ENCODE measurements around the gene MPPE1.
A peak's percentile ranks its signal among the peaks of the same experiment; 100 is the strongest.
"Not testable (repeated sequence)": the region's sequence is repeated elsewhere in the genome, so short reads cannot be mapped to it uniquely, and the experiment has no call there.

MPPE1 gene

DNA sequence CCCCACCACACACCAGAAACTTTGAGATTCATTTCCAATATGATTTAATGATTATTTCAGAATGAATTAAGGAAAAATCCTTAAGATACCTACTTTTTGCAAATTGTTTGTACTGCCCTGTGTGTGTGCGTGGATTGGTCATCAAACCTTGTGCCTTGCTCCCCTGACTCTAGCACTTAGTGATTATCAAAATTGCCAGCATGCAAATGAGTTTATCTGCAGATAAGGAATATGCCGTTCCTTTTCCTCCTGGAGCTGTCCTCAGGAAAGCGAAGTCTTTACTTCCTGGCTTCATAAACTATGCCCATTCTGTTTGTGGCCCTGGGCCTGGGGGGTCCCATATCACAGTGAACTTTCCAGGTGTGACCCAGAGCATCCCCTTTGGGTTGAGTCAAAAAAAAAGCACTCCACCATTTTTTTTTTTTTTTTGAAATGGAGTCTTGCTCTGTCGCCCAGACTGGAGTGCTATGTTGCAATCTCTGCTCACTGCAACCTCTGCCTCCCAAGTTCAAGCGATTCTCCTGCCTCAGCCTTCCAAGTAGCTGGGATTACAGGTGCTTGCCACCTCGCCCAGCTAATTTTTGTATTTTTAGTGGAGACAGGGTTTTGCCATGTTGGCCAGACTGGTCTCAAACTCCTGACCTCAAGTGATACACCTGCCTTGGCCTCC is 45.5 kb downstream of the MPPE1 start:
- peaks cover 18% of the 10 kb centered on the region for H3K4me1 ChIP-seq (ENCODE audit: insufficient read depth, low read length)
- H3K9ac ChIP-seq (ENCODE audit: low read depth, low read length), result no peak overlapping the region
- no peaks in the 10 kb centered on the region for H3K9me3 ChIP-seq (ENCODE audit: control insufficient read depth, insufficient read depth, low read length)
- H3K36me3 ChIP-seq (ENCODE audit: insufficient read depth, low read length), result no peaks in the 10 kb centered on the region

DNA sequence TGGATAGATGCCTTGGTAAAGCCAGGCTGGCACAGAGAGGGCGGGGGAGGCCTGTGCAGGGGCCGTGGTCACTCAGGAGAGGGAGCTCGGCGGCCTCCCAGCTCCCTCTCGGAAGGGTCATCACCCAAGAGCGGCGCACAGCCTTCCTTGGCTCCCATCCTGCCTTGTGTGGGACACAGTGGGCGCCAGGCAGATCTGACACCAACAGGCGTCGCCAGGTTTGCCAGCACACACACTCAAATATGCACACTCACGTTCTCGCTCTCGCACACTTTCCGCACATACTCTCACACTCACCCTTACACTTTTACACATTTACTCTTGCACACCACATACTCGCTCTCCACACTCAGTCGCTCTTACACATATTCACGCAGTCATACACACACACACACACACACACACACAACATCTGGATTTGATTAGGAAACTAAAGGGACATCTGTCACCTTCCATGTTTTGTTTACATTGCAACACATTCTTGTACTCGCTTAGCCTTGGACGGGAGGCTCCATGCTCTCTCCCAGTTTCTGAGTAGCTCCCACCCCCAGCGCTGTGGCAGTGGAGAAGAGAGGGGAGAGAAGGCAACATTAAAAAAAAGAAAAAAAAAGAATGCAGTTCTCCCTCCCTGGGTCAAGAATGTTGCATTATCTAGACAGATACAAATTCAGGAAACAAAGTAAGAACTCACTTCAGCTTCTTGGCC is 46.4 kb downstream of the MPPE1 start:
- Histone ChIP-seq H3K9ac (ENCODE audit: low read depth, low read length) (no peak overlapping the region), H3K9me3 (ENCODE audit: control insufficient read depth, insufficient read depth, low read length) (no peaks in the 10 kb centered on the region), H3K4me1 (ENCODE audit: insufficient read depth, low read length) (peaks cover 26% of the 10 kb centered on the region), H3K36me3 (ENCODE audit: insufficient read depth, low read length) (no peaks in the 10 kb centered on the region)

DNA sequence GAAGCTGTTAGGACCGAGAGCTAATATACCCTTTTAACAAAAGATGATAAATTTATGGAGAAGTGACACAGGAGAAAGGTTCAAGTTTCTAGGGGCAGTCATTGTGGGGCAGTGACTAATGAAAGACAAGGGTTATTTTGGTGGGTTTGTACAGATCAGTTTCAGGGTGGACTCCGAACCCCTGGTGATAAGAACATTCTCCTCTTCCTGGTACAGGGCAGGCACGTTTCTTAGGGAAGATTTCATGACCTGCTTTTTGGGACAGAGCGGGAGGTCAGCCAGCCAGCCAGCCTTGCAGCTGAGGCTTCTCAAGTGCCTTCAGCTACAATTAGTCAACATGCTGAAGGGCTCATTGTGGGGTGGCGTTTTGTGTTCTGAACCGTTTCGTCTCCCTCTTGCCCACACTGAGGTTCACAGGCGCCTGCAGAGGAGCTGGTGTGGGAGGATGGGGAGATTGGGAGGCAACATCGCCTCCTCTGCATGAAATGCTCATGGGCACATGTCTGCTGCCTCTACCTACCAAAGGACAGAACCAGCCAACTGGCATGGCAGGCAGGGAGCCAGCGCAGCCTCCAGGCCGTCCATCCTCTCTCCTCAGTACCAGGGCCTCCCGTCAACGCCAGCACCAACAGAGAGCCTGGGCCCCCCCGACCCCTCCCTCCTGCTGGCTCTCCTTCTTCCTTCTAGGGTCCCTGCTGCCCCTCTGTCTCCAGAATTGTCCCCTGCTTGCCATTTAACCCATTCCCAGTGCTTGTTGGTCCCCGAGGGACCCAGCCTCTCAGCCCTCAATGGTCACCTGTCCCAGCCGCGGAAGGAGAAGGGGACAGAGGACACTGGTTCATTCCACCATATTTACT is 47.3 kb downstream of the MPPE1 start:
- Histone ChIP-seq H3K9me3 (ENCODE audit: control insufficient read depth, insufficient read depth, low read length) (no peaks in the 10 kb centered on the region), H3K36me3 (ENCODE audit: insufficient read depth, low read length) (no peaks in the 10 kb centered on the region), H3K4me1 (ENCODE audit: insufficient read depth, low read length) (peaks cover 26% of the 10 kb centered on the region), H3K9ac (ENCODE audit: low read depth, low read length) (no peak overlapping the region)

GRCh38 chr18:11859903-11860407 is 48.2 kb downstream of the MPPE1 start:
- Histone ChIP-seq H3K36me3 (ENCODE audit: insufficient read depth, low read length) (no peaks in the 10 kb centered on the region), H3K9me3 (ENCODE audit: control insufficient read depth, insufficient read depth, low read length) (no peaks in the 10 kb centered on the region), H3K4me1 (ENCODE audit: insufficient read depth, low read length) (peaks cover 26% of the 10 kb centered on the region), H3K9ac (ENCODE audit: low read depth, low read length) (no peak overlapping the region)

DNA sequence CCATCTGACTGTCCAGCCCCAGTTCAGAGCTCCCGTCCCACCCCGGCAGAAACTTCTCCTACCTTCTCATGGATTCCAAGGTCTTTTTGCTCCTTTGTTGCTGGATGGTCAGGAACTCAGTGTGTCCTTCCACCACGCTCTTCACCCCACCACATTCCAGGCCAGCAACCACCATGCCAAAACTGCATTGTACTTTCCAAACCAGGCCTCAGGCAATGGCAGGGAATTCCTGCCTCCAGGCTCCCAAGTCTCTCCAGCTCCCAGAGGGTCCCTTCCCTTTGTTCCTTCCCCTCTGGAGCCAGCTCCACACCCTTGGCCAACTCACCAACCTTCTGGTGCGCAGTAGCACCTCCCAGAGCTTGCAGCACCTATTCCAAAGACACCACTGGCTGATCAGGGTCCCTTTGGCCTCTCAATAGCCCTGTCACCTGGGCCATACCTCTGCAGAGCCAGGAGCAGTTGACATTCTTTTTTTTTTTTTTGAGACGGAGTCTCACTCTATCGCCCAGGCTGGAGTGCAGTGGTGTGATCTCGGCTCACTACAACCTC is 48.8 kb downstream of the MPPE1 start:
- no peak overlapping the region for H3K9ac ChIP-seq (ENCODE audit: low read depth, low read length)
- H3K9me3 ChIP-seq (ENCODE audit: control insufficient read depth, insufficient read depth, low read length), result no peaks in the 10 kb centered on the region
- peaks cover 26% of the 10 kb centered on the region for H3K4me1 ChIP-seq (ENCODE audit: insufficient read depth, low read length)
- H3K36me3 ChIP-seq (ENCODE audit: insufficient read depth, low read length), result no peaks in the 10 kb centered on the region

- H3K4me1 ChIP-seq (ENCODE audit: insufficient read depth, low read length), result peaks cover 31% of the 10 kb centered on the region
- peak overlapping the region; percentile 30 for H3K9ac ChIP-seq (ENCODE audit: low read depth, low read length)
- no peaks in the 10 kb centered on the region for H3K9me3 ChIP-seq (ENCODE audit: control insufficient read depth, insufficient read depth, low read length)
- H3K36me3 ChIP-seq (ENCODE audit: insufficient read depth, low read length), result no peaks in the 10 kb centered on the region
Observed at GRCh38 chr18:11857177-11857887, 50.8 kb downstream of the MPPE1 start.

GRCh38 chr18:11854554-11854953 is 53.6 kb downstream of the MPPE1 start:
- not testable (repeated sequence) for H3K9me3 ChIP-seq (ENCODE audit: control insufficient read depth, insufficient read depth, low read length); H3K36me3 ChIP-seq (ENCODE audit: insufficient read depth, low read length); H3K9ac ChIP-seq (ENCODE audit: low read depth, low read length)
- peaks cover 34% of the 10 kb centered on the region for H3K4me1 ChIP-seq (ENCODE audit: insufficient read depth, low read length)

- H3K9ac ChIP-seq (ENCODE audit: low read depth, low read length), result peak overlapping the region; percentile 100
Observed at GRCh38 chr18:11851806-11852337, 56.2 kb downstream of the MPPE1 start.

GRCh38 chr18:11851146-11851805 is 56.8 kb downstream of the MPPE1 start, which contains the start of gene CHMP1B:
CHMP1B (plus strand) TSS chr18:11851413; CDS start chr18:11851512, 99 bp downstream.
- peaks cover 14% of the 10 kb centered on the region for H3K4me1 ChIP-seq (ENCODE audit: insufficient read depth, low read length)
- H3K9me3 ChIP-seq (ENCODE audit: control insufficient read depth, insufficient read depth, low read length), result no peaks in the 10 kb centered on the region
- no peaks in the 10 kb centered on the region for H3K36me3 ChIP-seq (ENCODE audit: insufficient read depth, low read length)
- H3K9ac ChIP-seq (ENCODE audit: low read depth, low read length), result peak within 1 kb of the TSS; percentile 100

More at GRCh38 chr18:11851806-11852337, 56.2 kb downstream of the MPPE1 start:
- Histone ChIP-seq H3K36me3 (ENCODE audit: insufficient read depth, low read length) (no peaks in the 10 kb centered on the region), H3K4me1 (ENCODE audit: insufficient read depth, low read length) (peaks cover 15% of the 10 kb centered on the region), H3K9me3 (ENCODE audit: control insufficient read depth, insufficient read depth, low read length) (no peaks in the 10 kb centered on the region)

GRCh38 chr18:11850821-11851145 is 57.3 kb downstream of the MPPE1 start:
- H3K36me3 ChIP-seq (ENCODE audit: insufficient read depth, low read length), result no peaks in the 10 kb centered on the region

DNA sequence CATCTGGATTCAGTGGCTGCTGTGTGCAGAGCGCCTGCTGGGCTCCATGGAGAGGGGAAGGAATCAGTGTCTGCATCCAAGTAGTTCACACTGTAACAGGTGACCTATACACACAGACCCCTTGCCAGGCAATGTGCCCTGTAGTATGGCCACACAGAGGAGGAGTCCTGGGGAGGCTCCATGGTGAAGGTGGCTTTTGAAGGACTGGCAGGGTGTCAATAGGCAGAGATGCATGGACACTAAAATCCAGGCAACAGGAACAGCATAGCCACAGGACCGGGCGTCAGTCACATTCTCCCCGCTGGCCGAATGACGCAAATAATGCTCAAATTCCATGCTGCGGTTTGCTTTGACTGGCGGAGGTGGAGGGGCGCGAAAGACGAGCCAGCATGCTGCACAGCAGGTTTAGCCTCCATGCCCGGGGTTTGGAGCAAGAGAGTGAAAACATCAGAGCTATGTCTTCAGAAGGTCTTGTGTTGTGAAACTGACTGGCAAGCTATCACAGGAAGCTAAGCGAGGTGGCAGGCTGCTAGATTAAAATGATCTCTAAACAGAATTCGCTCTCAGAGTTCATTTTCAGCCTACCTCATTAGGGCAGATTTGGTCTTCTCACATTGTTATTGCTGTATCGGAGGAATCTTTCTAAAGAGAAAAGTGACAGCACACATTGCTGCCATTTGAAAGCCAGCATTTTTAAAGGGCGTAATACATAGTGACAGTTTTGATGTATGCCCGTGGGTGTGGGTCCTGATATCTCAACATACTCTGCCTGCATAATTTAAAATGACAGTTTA is 58.1 kb downstream of the MPPE1 start:
- Histone ChIP-seq H3K4me1 (ENCODE audit: insufficient read depth, low read length) (peaks cover 14% of the 10 kb centered on the region), H3K9ac (ENCODE audit: low read depth, low read length) (peak overlapping the region; percentile 100; the same call in 1 of the 2 replicates), H3K36me3 (ENCODE audit: insufficient read depth, low read length) (no peaks in the 10 kb centered on the region), H3K9me3 (ENCODE audit: control insufficient read depth, insufficient read depth, low read length) (no peaks in the 10 kb centered on the region)

More at GRCh38 chr18:11850821-11851145, 57.3 kb downstream of the MPPE1 start:
- peaks cover 14% of the 10 kb centered on the region for H3K4me1 ChIP-seq (ENCODE audit: insufficient read depth, low read length)
- H3K9ac ChIP-seq (ENCODE audit: low read depth, low read length), result peak overlapping the region; percentile 100
- H3K9me3 ChIP-seq (ENCODE audit: control insufficient read depth, insufficient read depth, low read length), result no peaks in the 10 kb centered on the region

GRCh38 chr18:11849279-11849678 is 58.8 kb downstream of the MPPE1 start:
- H3K9ac ChIP-seq (ENCODE audit: low read depth, low read length), result no peak overlapping the region

More at GRCh38 chr18:11849279-11849678, 58.8 kb downstream of the MPPE1 start:
- no peaks in the 10 kb centered on the region for H3K9me3 ChIP-seq (ENCODE audit: control insufficient read depth, insufficient read depth, low read length)
- H3K36me3 ChIP-seq (ENCODE audit: insufficient read depth, low read length), result no peaks in the 10 kb centered on the region
- H3K4me1 ChIP-seq (ENCODE audit: insufficient read depth, low read length), result peaks cover 14% of the 10 kb centered on the region
